ENCODE results near the gene CEP350. TPM values are rescaled to one million over a fixed set of nuclear protein-coding genes. Genes with fewer than 3 reads are reported as not detected.
"Not testable (repeated sequence)": the region's sequence is repeated elsewhere in the genome, so short reads cannot be mapped to it uniquely, and the experiment has no call there.

The CEP350 gene
- total RNA-seq, 4 donors from 2014 or later = 40.0 to 60.3 (median 57.3) TPM

DNA sequence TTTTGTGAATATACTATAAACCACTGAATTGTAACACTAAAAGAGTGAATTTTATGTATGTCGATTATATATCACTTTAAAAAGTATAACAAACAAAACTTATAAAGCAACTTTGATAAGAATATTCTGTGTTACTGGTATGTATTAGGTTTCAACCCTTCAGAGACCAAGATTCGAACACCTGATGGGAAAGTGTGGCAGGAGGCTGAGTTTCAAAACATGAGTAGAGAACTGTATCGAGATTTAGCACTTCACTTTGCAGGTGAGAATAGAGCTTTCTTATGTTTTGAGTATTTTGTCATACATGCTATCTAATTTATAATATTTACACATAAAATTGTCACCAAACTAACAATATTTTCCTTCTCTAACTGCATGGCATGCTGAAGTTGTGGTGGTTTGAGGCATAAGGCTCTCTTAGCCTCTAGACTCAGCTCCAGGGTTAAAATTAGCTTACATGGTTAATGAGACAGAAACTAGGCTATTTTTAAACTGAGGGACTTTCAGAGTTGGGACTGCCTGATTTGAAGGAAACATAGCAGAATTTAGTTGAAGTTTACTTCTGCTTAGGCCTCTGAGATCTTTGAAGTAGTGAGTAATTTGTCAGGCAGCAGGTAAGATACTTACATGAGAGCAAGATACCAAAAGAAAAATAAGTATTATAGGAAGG lies 48.6 kb downstream of the CEP350 start:
- intact Hi-C loops (cut with DNase I; ENCODE audit: low total_unique reads) = no loop called here
- peaks cover 0 to 29% (median 4%) of the 10 kb centered on the region in 4 donors for H3K36me3 ChIP-seq
- no peak for DNase-seq
- 81 to 96% methylated on average over 3 of the region's 3 CpGs for WGBS, 2 donors (ENCODE audit: low coverage in 1 of 2)
- in situ Hi-C loops (cut with MboI; ENCODE audit: low pct_ligation_motif_present in 1 of 4, low pct_unique_long_range_greater_than_20kb in 1 of 4, low sequenced_read_pairs in 3 of 4) = no loop called here
- no peaks in the 10 kb centered on the region for H3K27me3 ChIP-seq
- H3K9me3 ChIP-seq = no peaks in the 10 kb centered on the region
- H3K4me1 ChIP-seq = peaks cover 0 to 7% (median 2%) of the 10 kb centered on the region in 4 donors
- no peak overlapping the region for H3K4me3 ChIP-seq
- H3K27ac ChIP-seq = peak overlapping the region in 1 of 4 donors; percentile 43
- no peak for TF ChIP-seq POLR2AphosphoS5 (IDR thresholded peaks at IDR 0.05)

DNA sequence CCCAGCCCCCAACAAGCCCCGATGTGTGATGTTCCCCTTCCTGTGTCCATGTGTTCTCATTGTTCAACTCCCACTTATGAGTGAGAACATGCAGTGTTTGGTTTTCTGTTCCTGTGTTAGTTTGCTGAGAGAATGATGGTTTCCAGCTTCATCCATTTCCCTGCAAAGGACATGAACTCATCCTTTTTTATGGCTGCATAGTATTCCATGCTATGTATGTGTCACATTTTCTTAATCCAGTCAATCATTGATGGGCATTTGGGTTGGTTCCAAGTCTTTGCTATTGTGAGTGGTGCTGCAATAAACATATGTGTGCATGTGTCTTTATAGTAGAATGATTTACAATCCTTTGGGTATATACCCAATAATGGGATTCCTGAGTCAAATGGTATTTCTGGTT lies 52.2 kb downstream of the CEP350 start:
- H3K36me3 ChIP-seq = peaks cover 0 to 29% (median 4%) of the 10 kb centered on the region in 4 donors
- H3K27me3 ChIP-seq; H3K4me3 ChIP-seq; H3K9me3 ChIP-seq; in situ Hi-C loops (cut with MboI; ENCODE audit: low pct_ligation_motif_present in 1 of 4, low pct_unique_long_range_greater_than_20kb in 1 of 4, low sequenced_read_pairs in 3 of 4); H3K27ac ChIP-seq; H3K4me1 ChIP-seq; DNase-seq; intact Hi-C loops (cut with DNase I; ENCODE audit: low total_unique reads): not testable (repeated sequence)
- 96 to 100% methylated on average over 1 of the region's 1 CpG for WGBS, 2 donors (ENCODE audit: low coverage in 1 of 2)

DNA sequence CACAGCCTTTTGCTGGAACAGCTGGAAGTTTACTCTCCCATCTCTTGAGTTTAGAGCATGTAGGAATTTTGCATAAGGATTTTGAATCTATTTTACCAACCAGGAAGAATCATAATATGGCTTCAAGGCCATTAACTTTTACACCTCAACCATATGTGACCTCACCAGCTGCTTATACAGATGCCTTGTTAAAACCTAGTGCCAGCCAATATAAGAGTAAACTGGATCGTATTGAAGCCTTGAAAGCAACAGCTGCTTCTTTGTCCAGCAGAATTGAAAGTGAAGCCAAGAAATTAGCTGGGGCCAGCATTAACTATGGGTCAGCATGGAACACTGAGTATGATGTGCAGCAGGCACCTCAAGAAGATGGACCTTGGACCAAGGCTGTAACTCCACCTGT lies 65.4 kb downstream of the CEP350 start:
- WGBS, 2 donors (ENCODE audit: low coverage in 1 of 2) = 43 to 47% methylated on average over 1 of the region's 1 CpG
- Histone ChIP-seq H3K4me3 (no peak overlapping the region), H3K36me3 (peaks cover 0 to 76% (median 26%) of the 10 kb centered on the region in 4 donors), H3K27me3 (no peaks in the 10 kb centered on the region), H3K9me3 (no peaks in the 10 kb centered on the region), H3K27ac (no peak overlapping the region), H3K4me1 (no peaks in the 10 kb centered on the region)
- DNase-seq = no peak
- in situ Hi-C loops (cut with MboI; ENCODE audit: low pct_ligation_motif_present in 1 of 4, low pct_unique_long_range_greater_than_20kb in 1 of 4, low sequenced_read_pairs in 3 of 4) (no loop called here), intact Hi-C loops (cut with DNase I; ENCODE audit: low total_unique reads) (no loop called here)
- TF ChIP-seq POLR2AphosphoS5 (IDR thresholded peaks at IDR 0.05) = peak in 1 of 3 donors; percentile 58
- TF ChIP-seq, protein P1, sequence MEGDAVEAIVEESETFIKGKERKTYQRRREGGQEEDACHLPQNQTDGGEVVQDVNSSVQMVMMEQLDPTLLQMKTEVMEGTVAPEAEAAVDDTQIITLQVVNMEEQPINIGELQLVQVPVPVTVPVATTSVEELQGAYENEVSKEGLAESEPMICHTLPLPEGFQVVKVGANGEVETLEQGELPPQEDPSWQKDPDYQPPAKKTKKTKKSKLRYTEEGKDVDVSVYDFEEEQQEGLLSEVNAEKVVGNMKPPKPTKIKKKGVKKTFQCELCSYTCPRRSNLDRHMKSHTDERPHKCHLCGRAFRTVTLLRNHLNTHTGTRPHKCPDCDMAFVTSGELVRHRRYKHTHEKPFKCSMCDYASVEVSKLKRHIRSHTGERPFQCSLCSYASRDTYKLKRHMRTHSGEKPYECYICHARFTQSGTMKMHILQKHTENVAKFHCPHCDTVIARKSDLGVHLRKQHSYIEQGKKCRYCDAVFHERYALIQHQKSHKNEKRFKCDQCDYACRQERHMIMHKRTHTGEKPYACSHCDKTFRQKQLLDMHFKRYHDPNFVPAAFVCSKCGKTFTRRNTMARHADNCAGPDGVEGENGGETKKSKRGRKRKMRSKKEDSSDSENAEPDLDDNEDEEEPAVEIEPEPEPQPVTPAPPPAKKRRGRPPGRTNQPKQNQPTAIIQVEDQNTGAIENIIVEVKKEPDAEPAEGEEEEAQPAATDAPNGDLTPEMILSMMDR (IDR thresholded peaks at IDR 0.05) = no peak
- TF ChIP-seq EP300 (IDR thresholded peaks at IDR 0.05; ENCODE audit: low read depth) = no peak
- TF ChIP-seq POLR2A (IDR thresholded peaks at IDR 0.05) = no peak

DNA sequence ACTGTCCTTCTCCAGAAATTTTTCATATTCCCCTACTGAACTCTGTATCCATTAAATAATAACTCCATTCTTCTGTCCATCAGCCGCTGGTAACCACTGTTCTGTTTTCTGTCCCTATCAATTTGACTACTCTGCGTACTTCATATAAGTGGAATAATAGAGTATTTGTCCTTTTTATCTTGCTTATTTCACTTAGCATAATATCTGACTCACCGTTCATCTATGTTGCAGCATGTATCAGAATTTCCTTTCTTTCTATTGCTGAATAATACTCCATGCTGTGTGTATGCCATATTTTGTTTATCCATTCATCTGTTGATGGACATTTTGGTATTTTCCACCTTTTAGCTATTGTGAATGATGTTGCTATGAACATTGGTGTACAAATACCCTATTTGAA lies 71.9 kb downstream of the CEP350 start:
- Histone ChIP-seq H3K4me3 (no peak overlapping the region), H3K36me3 (peaks cover 0 to 37% (median 18%) of the 10 kb centered on the region in 4 donors), H3K9me3 (no peaks in the 10 kb centered on the region), H3K27ac (no peak overlapping the region), H3K27me3 (no peaks in the 10 kb centered on the region), H3K4me1 (no peaks in the 10 kb centered on the region)
- in situ Hi-C loops (cut with MboI; ENCODE audit: low pct_ligation_motif_present in 1 of 4, low pct_unique_long_range_greater_than_20kb in 1 of 4, low sequenced_read_pairs in 3 of 4) = no loop called here
- TF ChIP-seq POLR2AphosphoS5 (IDR thresholded peaks at IDR 0.05) (no peak), EP300 (IDR thresholded peaks at IDR 0.05; ENCODE audit: low read depth) (no peak), POLR2A (IDR thresholded peaks at IDR 0.05) (no peak)
- TF ChIP-seq, protein P1 (IDR thresholded peaks at IDR 0.05) = no peak
- WGBS, 2 donors (ENCODE audit: low coverage in 1 of 2) = 96 to 100% methylated on average over 3 of the region's 3 CpGs
- DNase-seq = no peak
- intact Hi-C loops (cut with DNase I; ENCODE audit: low total_unique reads) = no loop called here

DNA sequence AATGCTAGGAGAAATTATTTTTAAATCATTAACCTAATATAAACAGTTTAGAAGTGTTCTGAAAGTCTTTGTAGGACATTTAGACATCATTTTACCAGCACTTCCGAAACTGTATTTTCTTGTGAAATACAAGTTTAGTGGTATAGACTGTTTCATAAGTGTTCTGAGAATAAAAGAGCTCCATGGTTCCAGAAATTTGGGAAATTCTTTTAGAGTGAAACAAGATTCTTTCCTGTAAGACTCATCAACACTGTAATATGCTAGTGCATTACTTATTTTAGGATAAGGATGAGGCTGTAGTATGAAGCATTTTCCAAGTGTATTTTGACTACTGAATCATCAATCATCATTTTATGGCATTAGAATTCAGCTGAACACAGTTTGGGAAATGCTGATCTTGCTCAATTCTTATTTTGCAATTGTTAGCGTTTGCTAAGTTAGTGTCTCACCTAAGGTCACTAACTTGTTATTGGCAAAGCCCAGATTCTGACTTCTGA lies 73.4 kb downstream of the CEP350 start:
- TF ChIP-seq EP300 (IDR thresholded peaks at IDR 0.05; ENCODE audit: low read depth) = no peak
- peak in 2 of 3 donors; percentile 23 to 33 for TF ChIP-seq POLR2AphosphoS5 (IDR thresholded peaks at IDR 0.05)
- Histone ChIP-seq H3K9me3 (no peaks in the 10 kb centered on the region), H3K4me3 (no peak overlapping the region), H3K36me3 (peaks cover 0 to 34% (median 16%) of the 10 kb centered on the region in 4 donors), H3K27ac (peak overlapping the region in 1 of 4 donors; percentile 24), H3K4me1 (peaks cover 0 to 1% (median 0%) of the 10 kb centered on the region in 4 donors), H3K27me3 (no peaks in the 10 kb centered on the region)
- in situ Hi-C loops (cut with MboI; ENCODE audit: low pct_ligation_motif_present in 1 of 4, low pct_unique_long_range_greater_than_20kb in 1 of 4, low sequenced_read_pairs in 3 of 4) = no loop called here
- intact Hi-C loops (cut with DNase I; ENCODE audit: low total_unique reads) = no loop called here
- no peak for DNase-seq
- WGBS, 2 donors (ENCODE audit: low coverage in 1 of 2) = 78 to 83% methylated on average over 2 of the region's 2 CpGs

Data from transverse colon (tissue), 4 donors.